IPS DF 4.7 (cell line): ENCODE data around the gene DNAAF9.

Source experiments
- DNase-seq: peaks from one replicate; pipeline ENCODE4 v3.0.0-alpha.2; 2013; ENCODE audit warnings: low spot score; ENCODE audit errors: extremely low read depth

The DNAAF9 gene

DNA sequence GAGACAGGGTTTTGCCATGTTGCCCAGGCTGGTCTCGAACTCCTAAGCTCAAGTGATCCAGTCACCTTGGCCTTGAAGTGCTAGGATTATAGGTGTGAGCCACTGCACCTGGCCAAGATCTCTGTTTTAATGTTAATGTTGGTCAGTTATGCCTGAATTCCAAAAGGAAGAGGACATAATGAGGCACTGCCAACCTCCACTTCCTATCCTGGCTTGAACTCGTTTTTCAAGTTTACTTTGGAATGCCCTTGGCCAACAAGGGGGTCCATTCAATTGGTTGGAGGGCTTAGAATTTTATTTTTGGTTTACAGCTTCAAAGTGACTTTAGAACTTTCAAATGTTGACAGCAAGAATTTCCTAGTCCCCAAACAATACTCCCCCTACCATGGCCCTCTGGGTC, 29.8 kb downstream of the DNAAF9 start:
- DNase-seq: no peak

DNA sequence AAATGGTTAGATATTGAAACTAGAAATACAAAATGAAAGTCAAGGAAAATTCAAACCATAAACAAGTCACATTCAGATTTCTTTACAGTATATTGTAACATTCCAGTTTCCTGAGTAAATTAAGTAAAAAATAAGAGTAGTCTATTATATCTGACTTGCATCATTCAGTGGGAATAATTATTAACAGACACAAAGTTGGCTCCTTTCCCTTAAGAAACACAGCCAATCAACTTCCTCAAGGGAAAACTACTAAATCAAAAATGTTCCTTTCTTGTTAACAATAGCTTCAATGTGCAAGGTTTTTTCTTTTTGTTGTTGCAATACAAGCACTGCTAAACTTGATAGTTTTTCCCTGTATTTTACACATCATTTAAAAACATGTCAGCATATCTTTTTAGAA, 33.2 kb downstream of the DNAAF9 start:
- no peak for DNase-seq

DNA sequence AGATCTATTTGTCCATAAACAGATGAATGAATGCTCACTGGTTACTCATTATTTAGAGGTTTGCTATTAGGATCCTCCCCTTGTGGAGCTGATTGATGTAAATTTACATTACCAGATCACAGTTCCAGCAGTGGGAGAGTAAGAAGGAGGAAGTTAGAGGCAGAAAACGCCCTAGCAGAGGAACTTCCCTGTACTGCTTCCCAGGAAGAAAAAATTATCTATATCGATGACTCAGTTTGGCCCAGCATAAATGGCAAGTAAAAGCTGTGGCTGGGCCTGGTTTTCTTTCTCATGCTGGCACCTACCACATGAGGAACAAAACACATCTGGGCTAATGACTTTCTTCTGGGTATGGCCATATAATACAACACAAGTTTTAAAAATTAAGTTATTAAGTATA, 35.7 kb downstream of the DNAAF9 start:
- DNase-seq: no peak

DNA sequence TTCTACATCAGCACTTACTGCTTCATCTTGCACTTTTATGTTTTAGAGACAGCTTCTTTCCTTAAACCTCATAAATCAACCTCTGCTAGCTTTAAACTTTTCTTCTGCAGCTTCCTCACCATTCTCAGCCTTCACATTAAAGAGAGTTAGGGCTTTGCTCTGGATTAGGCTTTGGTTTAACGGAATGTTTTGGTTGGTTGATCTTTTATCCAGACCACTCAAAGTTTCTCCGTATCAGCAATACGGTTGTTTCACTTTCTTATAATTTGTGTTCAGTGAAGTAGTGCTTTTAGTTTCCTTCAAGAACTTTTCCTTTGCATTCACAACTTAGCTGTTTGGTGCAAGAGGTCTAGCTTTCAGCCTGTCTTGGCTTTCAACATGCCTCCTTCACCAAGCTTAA, 40.4 kb downstream of the DNAAF9 start:
- DNase-seq: no peak

DNA sequence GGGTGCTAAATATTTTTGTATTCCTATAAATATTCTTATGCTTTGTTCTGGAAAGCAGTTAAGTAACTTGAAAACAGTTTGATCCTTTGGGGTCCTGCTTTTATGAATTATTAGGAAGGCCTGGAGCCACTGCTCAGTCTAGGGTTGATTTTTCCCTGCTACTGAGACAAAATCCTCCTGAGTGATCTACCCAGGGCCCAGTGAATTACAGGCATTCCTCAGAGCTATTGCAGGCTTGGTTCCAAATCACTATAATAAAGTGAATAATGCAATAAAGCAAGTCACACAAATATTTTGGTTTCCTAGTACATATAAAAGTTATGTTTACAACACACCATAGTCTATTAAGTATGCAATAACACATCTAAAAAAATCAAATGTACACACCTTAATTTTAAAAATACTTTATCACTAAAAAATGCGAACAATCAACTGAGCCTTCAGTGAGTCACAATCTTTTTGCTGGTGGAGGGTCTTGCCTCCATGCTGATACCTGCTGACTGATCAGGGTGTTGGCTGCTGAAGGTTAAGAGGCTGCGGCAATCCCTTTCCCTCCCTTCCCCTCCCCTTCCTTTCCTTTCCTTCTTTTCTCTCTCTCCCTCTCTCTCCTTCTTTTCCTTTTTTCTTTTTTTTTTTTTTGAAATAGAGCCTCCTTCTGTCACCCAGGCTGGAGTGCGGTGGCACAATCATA, 43.0 kb downstream of the DNAAF9 start:
- DNase-seq: no peak

DNA sequence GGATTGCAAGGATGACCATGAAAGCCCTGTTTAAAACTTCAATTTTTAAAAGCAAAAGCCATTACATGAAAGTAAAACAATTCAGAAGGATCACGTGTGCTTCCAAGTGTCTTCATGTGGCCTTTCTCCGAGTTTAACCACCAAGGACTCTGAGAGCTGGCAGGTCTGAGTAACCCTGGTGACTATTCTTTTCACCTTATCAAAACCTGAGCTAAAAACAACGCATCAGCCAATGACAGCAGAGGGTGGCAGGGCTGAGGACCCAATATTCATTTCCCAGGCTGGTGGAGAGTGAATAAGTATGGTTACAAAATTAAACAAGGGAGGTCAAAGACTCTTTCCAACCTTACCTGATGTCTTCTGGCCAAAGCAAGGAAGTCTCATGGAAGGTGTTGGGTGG, 46.7 kb downstream of the DNAAF9 start:
- DNase-seq: no peak

DNA sequence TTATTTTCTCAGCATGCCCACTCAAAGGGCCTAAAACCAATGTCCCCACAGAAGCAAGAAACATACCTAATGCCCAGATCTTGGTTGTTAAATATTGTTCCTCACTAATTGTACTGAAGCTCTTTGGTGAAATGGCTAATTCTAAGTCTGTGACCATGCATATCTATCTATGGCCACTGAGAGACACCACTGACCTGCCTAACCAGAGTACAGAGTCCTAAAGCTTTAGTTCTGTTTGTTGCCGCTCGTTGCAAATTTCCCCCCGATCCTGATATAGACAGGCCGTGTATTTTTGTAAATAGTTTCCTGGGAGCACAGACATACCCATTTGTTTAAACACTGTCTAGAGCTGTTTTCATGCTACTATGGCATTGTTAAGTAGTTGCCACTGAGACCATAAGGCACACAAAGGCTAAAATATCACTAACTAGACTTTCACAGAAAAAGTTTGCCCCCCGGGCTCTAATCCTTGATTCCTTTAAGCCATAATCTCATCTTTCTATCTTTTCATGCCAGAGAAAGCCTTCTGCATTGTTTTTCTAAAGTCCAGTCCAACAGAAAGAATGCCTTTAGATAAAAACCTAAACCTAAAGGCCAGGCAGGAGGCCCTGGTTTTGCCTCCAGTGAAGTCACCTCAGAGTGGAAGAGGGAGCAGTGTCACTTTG, 48.7 kb downstream of the DNAAF9 start:
- DNase-seq: no peak
